BLaER1 (cell line): Measurements from ENCODE around the gene ACSF3.

ENCODE experiments used
- H3K27ac ChIP-seq: shearing (Covaris generic); formaldehyde crosslinking; 2 replicates; pipeline ENCODE4 v1.8.1; 2022
- H3K27me3 ChIP-seq: shearing (Covaris generic); formaldehyde crosslinking; 2 replicates; pipeline ENCODE4 v1.8.1; 2022
- H3K36me3 ChIP-seq: shearing (Covaris generic); formaldehyde crosslinking; 2 replicates; pipeline ENCODE4 v1.8.1; 2022
- H3K4me1 ChIP-seq: shearing (Covaris generic); formaldehyde crosslinking; 2 replicates; pipeline ENCODE4 v1.8.1; 2022
- H3K4me2 ChIP-seq: shearing (Covaris generic); formaldehyde crosslinking; 2 replicates; pipeline ENCODE4 v1.8.1; 2022
- H3K4me3 ChIP-seq: shearing (Covaris generic); formaldehyde crosslinking; 2 replicates; pipeline ENCODE4 v1.8.1; 2022
- H3K9ac ChIP-seq: shearing (Covaris generic); formaldehyde crosslinking; 2 replicates; pipeline ENCODE4 v1.8.1; 2022
- H3K9me3 ChIP-seq: shearing (Covaris generic); formaldehyde crosslinking; 2 replicates; pipeline ENCODE4 v1.8.1; 2022
- H4K20me1 ChIP-seq: shearing (Covaris generic); formaldehyde crosslinking; 2 replicates; pipeline ENCODE4 v1.8.1; 2022
- Cebpa-rat ChIP-seq: shearing (Covaris generic); IDR thresholded peaks from 2 replicates; pipeline ENCODE4 v1.8.1; 2022

Gene ACSF3

GRCh38 chr16:89152831-89153700 is 59.4 kb downstream of the ACSF3 start:
- peaks cover 61% of the 10 kb centered on the region for H3K4me1 ChIP-seq
- no peaks in the 10 kb centered on the region for H4K20me1 ChIP-seq
- H3K27me3 ChIP-seq = peaks cover 3% of the 10 kb centered on the region; the same call in 1 of the 2 replicates
- H3K9me3 ChIP-seq = peaks cover 25% of the 10 kb centered on the region
- no peak overlapping the region for H3K9ac ChIP-seq
- no peak overlapping the region for H3K4me3 ChIP-seq
- TF ChIP-seq Cebpa-rat = no peak
- peaks cover 49% of the 10 kb centered on the region for H3K36me3 ChIP-seq
- H3K27ac ChIP-seq = no peak overlapping the region
- peak overlapping the region; percentile 77 for H3K4me2 ChIP-seq

- no peak overlapping the region for H3K4me3 ChIP-seq
- H3K36me3 ChIP-seq = peaks cover 41% of the 10 kb centered on the region
- H3K4me1 ChIP-seq = peaks cover 68% of the 10 kb centered on the region
- H3K9me3 ChIP-seq = peaks cover 17% of the 10 kb centered on the region
- peak overlapping the region; percentile 77 for H3K4me2 ChIP-seq
- no peaks in the 10 kb centered on the region for H4K20me1 ChIP-seq
- peaks cover 3% of the 10 kb centered on the region; the same call in 1 of the 2 replicates for H3K27me3 ChIP-seq
- no peak for TF ChIP-seq Cebpa-rat
- H3K27ac ChIP-seq = 0 out of 2 replicates have a peak overlapping the region, but pooled peaks have one; percentile 60
- H3K9ac ChIP-seq = 0 out of 2 replicates have a peak overlapping the region, but pooled peaks have one; percentile 6
These were observed 60.2 kb downstream of the ACSF3 start for GRCh38 chr16:89153848-89154271.

- peaks cover 34% of the 10 kb centered on the region for H3K36me3 ChIP-seq
- peaks cover 75% of the 10 kb centered on the region for H3K4me1 ChIP-seq
- peaks cover 10% of the 10 kb centered on the region for H3K9me3 ChIP-seq
- no peak overlapping the region for H3K4me3 ChIP-seq
- H4K20me1 ChIP-seq = no peaks in the 10 kb centered on the region
- no peak for TF ChIP-seq Cebpa-rat
- H3K4me2 ChIP-seq = peak overlapping the region; percentile 77
- peak overlapping the region; percentile 60; the same call in 1 of the 2 replicates for H3K27ac ChIP-seq
- H3K27me3 ChIP-seq = peaks cover 3% of the 10 kb centered on the region; the same call in 1 of the 2 replicates
- 0 out of 2 replicates have a peak overlapping the region, but pooled peaks have one; percentile 52 for H3K9ac ChIP-seq
These were observed 60.9 kb downstream of the ACSF3 start for GRCh38 chr16:89154390-89155183.

- Histone ChIP-seq H3K27me3 (no peaks in the 10 kb centered on the region), H3K4me2 (peak overlapping the region; percentile 77), H3K27ac (peak overlapping the region; percentile 60; the same call in 1 of the 2 replicates), H4K20me1 (no peaks in the 10 kb centered on the region), H3K4me3 (no peak overlapping the region), H3K9ac (peak overlapping the region; percentile 52; the same call in 1 of the 2 replicates), H3K4me1 (peaks cover 81% of the 10 kb centered on the region), H3K9me3 (peaks cover 4% of the 10 kb centered on the region), H3K36me3 (peaks cover 27% of the 10 kb centered on the region)
- no peak for TF ChIP-seq Cebpa-rat
These were observed 61.6 kb downstream of the ACSF3 start for GRCh38 chr16:89155184-89155679.

- H3K36me3 ChIP-seq = peaks cover 19% of the 10 kb centered on the region
- no peaks in the 10 kb centered on the region for H3K27me3 ChIP-seq
- H3K4me2 ChIP-seq = peak overlapping the region; percentile 77
- no peak for TF ChIP-seq Cebpa-rat
- peak overlapping the region; percentile 55 for H3K27ac ChIP-seq
- H3K4me3 ChIP-seq = no peak overlapping the region
- H3K9me3 ChIP-seq = no peaks in the 10 kb centered on the region
- peak overlapping the region; percentile 41; the same call in 1 of the 2 replicates for H3K9ac ChIP-seq
- H3K4me1 ChIP-seq = peaks cover 88% of the 10 kb centered on the region
- no peaks in the 10 kb centered on the region for H4K20me1 ChIP-seq
These were observed 62.4 kb downstream of the ACSF3 start for GRCh38 chr16:89155851-89156739.

GRCh38 chr16:89156740-89157645 is 63.3 kb downstream of the ACSF3 start:
- Histone ChIP-seq H3K9ac (peak overlapping the region; percentile 41; the same call in 1 of the 2 replicates), H3K4me3 (no peak overlapping the region), H3K4me1 (peaks cover 96% of the 10 kb centered on the region), H4K20me1 (no peaks in the 10 kb centered on the region), H3K9me3 (no peaks in the 10 kb centered on the region), H3K27ac (peak overlapping the region; percentile 55), H3K4me2 (peak overlapping the region; percentile 77), H3K36me3 (peaks cover 10% of the 10 kb centered on the region), H3K27me3 (no peaks in the 10 kb centered on the region)
- no peak for TF ChIP-seq Cebpa-rat

- Histone ChIP-seq H3K9ac (no peak overlapping the region), H3K4me2 (no peak overlapping the region), H3K27ac (no peak overlapping the region), H3K4me3 (no peak overlapping the region), H3K27me3 (no peaks in the 10 kb centered on the region), H3K36me3 (peaks cover 2% of the 10 kb centered on the region; the same call in 1 of the 2 replicates), H3K4me1 (peaks cover 96% of the 10 kb centered on the region), H3K9me3 (no peaks in the 10 kb centered on the region), H4K20me1 (no peaks in the 10 kb centered on the region)
- TF ChIP-seq Cebpa-rat = no peak
These were observed 64.1 kb downstream of the ACSF3 start for GRCh38 chr16:89157778-89158177.
